Left lung (tissue), 10 donors: ENCODE measurements around the gene MAP3K5. TPM values are rescaled to one million over a fixed set of nuclear protein-coding genes. Genes with fewer than 3 reads are reported as not detected.

ENCODE experiments used
- ATAC-seq: fragments of 200-7000 bp; cut with Tn5 transposase; one replicate; pipeline ENCODE4 v1.9.1; 2020; ENCODE audit warnings: moderate library complexity
- DNase-seq, 4 donors: peaks; one replicate each; pipeline ENCODE4 v3.0.0-alpha.2; 2013 to 2020
- H3K27ac ChIP-seq, 2 donors: fragments of 200-600 bp; sonication (generic) in 1 of 2; one replicate each; pipeline versions ENCODE4 v1.5.0 to v1.8.0; 2020 to 2021
- H3K27me3 ChIP-seq, 2 donors: fragments of 200-600 bp; sonication (generic) in 1 of 2; one replicate each; pipeline versions ENCODE4 v1.5.0 to v1.8.0; 2020 to 2021
- H3K36me3 ChIP-seq, 2 donors: fragments of 200-600 bp; sonication (generic) in 1 of 2; one replicate each; pipeline versions ENCODE4 v1.5.0 to v1.8.0; 2020 to 2021
- H3K4me1 ChIP-seq, 2 donors: fragments of 200-600 bp; one replicate each; pipeline ENCODE4 v1.8.0; 2021
- H3K4me3 ChIP-seq, 2 donors: fragments of 200-600 bp; sonication (generic) in 1 of 2; one replicate each; pipeline versions ENCODE4 v1.5.0 to v1.8.0; 2020 to 2021; ENCODE audit warnings: mild to moderate bottlenecking in 1 of 2
- H3K9me3 ChIP-seq, 2 donors: fragments of 200-600 bp; sonication (generic) in 1 of 2; one replicate each; pipeline versions ENCODE4 v1.5.0 to v1.8.0; 2020 to 2021
- intact Hi-C, 2 donors: fragments of 100-400 bp; cut with DNase I; formaldehyde crosslinking; loops; one replicate each; pipeline versions ENCODE4 v1.11.2 to v1.14.2; 2022
- polyA plus RNA-seq, 6 donors: library from polyadenylated mRNA; unstranded; fragments of 120-200 nt; gene quantifications; one replicate each; pipeline ENCODE4 v1.2.1, GENCODE V29; 2013; ENCODE audit not compliant: insufficient read length in 6 of 6
- total RNA-seq, 2 donors: library from RNA; stranded (reverse); fragmentation: NEBNext Ultra II Directional; extraction: Animal tissue kit (Norgen Biotek cat#: 25700); gene quantifications; one replicate each; pipeline ENCODE4 v1.2.1, GENCODE V29; 2021
- TF ChIP-seq, protein P1 (sequence below), 2 donors: fragments of 200-600 bp; sonication (generic) in 1 of 2; IDR thresholded peaks; one replicate each; pipeline versions ENCODE4 v1.5.0 to v1.8.0; 2021; ENCODE audit warnings: antibody characterized with exemption in 2 of 2
- donor health status: DM: no; HTN: yes; CAD: no.
- donor health status: DM: no; HTN: no; CAD: no.

Gene MAP3K5
- total and polyA plus RNA-seq, 8 donors, result 6.3 to 27.7 (median 7.2) TPM

DNA sequence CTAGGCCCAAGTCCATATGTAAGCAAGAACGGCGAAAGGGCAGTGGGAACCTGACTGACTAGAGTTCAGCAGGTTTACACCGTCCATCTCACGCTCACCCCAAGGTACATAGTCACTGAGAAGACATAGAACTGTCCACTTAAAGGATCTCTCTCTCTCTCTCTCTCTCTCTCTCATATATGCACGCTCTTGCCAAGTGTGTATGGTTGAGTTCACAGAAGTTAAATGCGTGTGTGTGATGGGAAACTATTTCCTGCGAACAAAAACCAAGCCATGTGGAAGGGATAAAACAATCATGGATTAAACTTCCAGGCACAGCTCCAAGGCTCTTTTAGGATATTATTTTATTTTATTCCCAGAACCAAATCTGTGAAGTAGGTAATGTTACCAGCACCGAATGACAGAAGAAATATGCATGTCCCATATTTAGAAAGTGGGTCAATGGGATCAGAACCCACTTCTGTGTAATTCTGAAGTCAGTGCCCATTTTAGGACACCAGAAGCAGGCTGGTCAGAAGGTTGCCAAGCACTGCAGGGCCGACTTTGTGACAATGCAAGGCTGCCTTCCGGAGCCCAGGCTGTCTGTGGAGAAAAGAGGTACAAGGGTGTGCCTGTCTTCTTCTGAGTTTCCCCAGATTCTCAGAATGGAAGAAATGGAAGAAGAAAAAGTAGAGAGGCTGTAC lies 192.8 kb downstream of the MAP3K5 start:
- TF ChIP-seq, protein P1, sequence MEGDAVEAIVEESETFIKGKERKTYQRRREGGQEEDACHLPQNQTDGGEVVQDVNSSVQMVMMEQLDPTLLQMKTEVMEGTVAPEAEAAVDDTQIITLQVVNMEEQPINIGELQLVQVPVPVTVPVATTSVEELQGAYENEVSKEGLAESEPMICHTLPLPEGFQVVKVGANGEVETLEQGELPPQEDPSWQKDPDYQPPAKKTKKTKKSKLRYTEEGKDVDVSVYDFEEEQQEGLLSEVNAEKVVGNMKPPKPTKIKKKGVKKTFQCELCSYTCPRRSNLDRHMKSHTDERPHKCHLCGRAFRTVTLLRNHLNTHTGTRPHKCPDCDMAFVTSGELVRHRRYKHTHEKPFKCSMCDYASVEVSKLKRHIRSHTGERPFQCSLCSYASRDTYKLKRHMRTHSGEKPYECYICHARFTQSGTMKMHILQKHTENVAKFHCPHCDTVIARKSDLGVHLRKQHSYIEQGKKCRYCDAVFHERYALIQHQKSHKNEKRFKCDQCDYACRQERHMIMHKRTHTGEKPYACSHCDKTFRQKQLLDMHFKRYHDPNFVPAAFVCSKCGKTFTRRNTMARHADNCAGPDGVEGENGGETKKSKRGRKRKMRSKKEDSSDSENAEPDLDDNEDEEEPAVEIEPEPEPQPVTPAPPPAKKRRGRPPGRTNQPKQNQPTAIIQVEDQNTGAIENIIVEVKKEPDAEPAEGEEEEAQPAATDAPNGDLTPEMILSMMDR (IDR thresholded peaks at IDR 0.05), result no peak
- no peaks in the 10 kb centered on the region for H3K27me3 ChIP-seq
- peaks cover 0 to 9% of the 10 kb centered on the region in 2 donors for H3K4me1 ChIP-seq
- no peak overlapping the region for H3K27ac ChIP-seq
- intact Hi-C loops, result loop anchor here in 1 of 2 donors (10.0 kb wide), 1 partner anchor 195 kb away; the partner anchor contains the start of gene MAP3K5
- no peak overlapping the region for H3K4me3 ChIP-seq
- peak in 1 of 4 donors; percentile 16 for DNase-seq
- H3K36me3 ChIP-seq, result peaks cover 0 to 52% of the 10 kb centered on the region in 2 donors
- no peak for ATAC-seq
- no peaks in the 10 kb centered on the region for H3K9me3 ChIP-seq

DNA sequence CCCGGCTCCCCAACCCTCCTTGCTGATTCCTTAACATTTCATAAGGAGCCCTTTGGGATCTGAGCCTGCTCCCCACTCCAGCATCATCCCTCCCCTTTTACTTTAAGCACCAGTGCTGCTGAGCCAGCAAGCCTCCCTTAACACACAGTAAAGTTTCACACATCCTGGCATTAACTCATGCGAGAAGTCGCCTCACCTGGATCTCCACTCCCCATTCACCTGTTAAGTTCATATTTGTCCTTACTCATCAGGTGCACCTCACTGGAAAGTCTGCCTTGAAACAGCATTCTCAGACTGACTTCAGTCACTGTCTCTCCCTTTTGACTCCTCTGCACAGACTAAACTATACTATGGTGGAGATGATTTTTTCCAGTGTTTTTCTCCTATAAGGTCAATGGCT lies 194.2 kb downstream of the MAP3K5 start:
- TF ChIP-seq, protein P1 (IDR thresholded peaks at IDR 0.05), result no peak
- Histone ChIP-seq H3K4me3 (no peak overlapping the region), H3K9me3 (no peaks in the 10 kb centered on the region), H3K27ac (no peak overlapping the region), H3K4me1 (peaks cover 0 to 21% of the 10 kb centered on the region in 2 donors), H3K36me3 (peaks cover 0 to 38% of the 10 kb centered on the region in 2 donors), H3K27me3 (no peaks in the 10 kb centered on the region)
- DNase-seq (no peak), ATAC-seq (no peak)
- intact Hi-C loops, result no loop called here

DNA sequence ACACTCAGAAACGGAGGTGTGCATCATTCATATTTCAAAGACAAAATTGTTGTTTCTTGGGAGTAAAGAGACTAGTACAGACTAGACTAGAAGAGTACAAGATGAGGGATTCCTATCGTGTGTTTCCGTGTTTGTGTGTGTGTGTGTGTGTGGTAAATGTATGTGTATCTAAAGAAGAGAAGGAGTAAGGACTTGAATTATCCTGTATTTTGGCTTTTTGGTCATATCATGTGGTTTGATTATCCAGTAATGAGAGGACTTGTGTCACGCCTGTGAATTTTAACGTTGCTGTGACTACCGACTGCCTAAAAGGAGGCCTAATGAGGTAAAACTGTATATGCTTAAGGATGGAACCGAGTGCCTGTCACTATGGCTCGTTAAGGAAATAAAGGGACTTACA lies 197.6 kb downstream of the MAP3K5 start:
- Histone ChIP-seq H3K36me3 (peaks cover 0 to 55% of the 10 kb centered on the region in 2 donors), H3K4me3 (no peak overlapping the region), H3K27ac (peak overlapping the region; percentile 27 to 85), H3K27me3 (no peaks in the 10 kb centered on the region), H3K4me1 (peaks cover 0 to 26% of the 10 kb centered on the region in 2 donors), H3K9me3 (no peaks in the 10 kb centered on the region)
- ATAC-seq, result no peak
- DNase-seq, result no peak
- TF ChIP-seq, protein P1 (IDR thresholded peaks at IDR 0.05), result no peak
- intact Hi-C loops, result no loop called here

DNA sequence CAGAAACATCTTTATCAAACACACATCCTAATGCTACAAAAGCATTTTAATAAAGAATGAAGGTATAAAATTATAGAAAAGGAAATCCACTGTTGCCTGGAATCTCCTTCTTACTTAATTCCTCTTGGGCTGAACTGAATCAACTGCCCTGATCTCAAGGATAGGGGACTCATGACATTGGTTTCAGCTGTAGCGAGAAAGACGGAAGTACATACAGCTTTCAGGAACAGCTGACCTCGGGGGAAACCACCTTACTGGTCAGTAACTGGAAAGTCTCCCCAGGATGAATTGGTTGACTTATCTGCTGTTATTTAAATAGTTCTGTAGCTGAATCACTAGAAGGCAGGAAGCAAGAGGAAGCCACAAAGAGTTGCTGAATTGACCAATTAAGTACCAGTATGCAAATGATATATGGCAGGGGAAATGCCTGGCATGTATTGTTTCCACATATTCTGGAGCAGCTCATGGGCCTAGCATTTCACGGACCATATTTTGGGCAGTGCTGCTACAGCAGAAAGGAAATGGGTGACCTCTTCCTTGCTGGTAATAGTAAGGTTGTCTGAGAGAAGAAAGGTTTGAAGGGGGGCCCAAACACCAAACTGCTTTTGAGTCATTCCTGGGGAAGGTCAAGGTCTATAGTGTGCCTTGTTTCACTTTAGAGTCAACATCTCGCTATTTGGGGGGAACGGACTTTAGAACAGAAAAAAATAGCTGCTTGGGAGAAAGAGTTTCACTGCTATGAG lies 198.4 kb downstream of the MAP3K5 start:
- Histone ChIP-seq H3K9me3 (no peaks in the 10 kb centered on the region), H3K4me3 (no peak overlapping the region), H3K36me3 (peaks cover 0 to 56% of the 10 kb centered on the region in 2 donors), H3K27ac (peak overlapping the region; percentile 27 to 85), H3K4me1 (peaks cover 0 to 26% of the 10 kb centered on the region in 2 donors), H3K27me3 (no peaks in the 10 kb centered on the region)
- ATAC-seq, result peak; percentile 92
- DNase-seq, result peak in 1 of 4 donors; percentile 46
- TF ChIP-seq, protein P1 (IDR thresholded peaks at IDR 0.05), result no peak
- intact Hi-C loops, result no loop called here
